HepG2 (cell line): ENCODE data around the gene TIGD6. TPM values are rescaled to one million over a fixed set of nuclear protein-coding genes. Genes with fewer than 3 reads are reported as not detected.

Source experiments
- ATF1 ChIP-seq: IDR thresholded peaks from 2 replicates; pipeline ENCODE4 v1.6.1; 2016; ENCODE audit warnings: mild to moderate bottlenecking, control low read depth
- CBX1 ChIP-seq: IDR thresholded peaks from one replicate; pipeline ENCODE4 v1.6.1; 2016; ENCODE audit warnings: antibody characterized with exemption, low read depth
- CBX2 ChIP-seq, 2 experiments: fragments of 200-600 bp in 1 of 2; sonication (generic); formaldehyde crosslinking in 1 of 2; IDR thresholded peaks; 2 replicates each; pipeline versions ENCODE4 v1.7.0 to v1.8.1; 2018 to 2022; ENCODE audit warnings: low read depth in 2 of 2, low read length in 1 of 2, mild to moderate bottlenecking in 1 of 2, missing genetic modification reagents in 1 of 2
- FOXC1 ChIP-seq: sonication (generic); formaldehyde crosslinking; IDR thresholded peaks from 2 replicates; pipeline ENCODE4 v1.8.0; 2022; ENCODE audit warnings: mild to moderate bottlenecking, missing genetic modification reagents, borderline replicate concordance
- FOXP1 ChIP-seq, 2 experiments: fragments of 450-650 bp in 1 of 2; IDR thresholded peaks; 2 replicates each; pipeline ENCODE4 v1.6.1; 2017 to 2018; ENCODE audit warnings: antibody characterized with exemption in 1 of 2
- JDP2 ChIP-seq: sonication (generic); formaldehyde crosslinking; IDR thresholded peaks from 2 replicates; pipeline ENCODE4 v1.8.1; 2022; ENCODE audit warnings: missing genetic modification reagents, borderline replicate concordance
- MIER3 ChIP-seq: IDR thresholded peaks from 2 replicates; pipeline ENCODE4 v1.6.1; 2016; ENCODE audit warnings: missing compliant biosample characterization, borderline replicate concordance
- NCOR1 ChIP-seq: fragments of 200-600 bp; sonication (generic); IDR thresholded peaks from 2 replicates; pipeline ENCODE4 v1.7.0; 2017; ENCODE audit warnings: antibody characterized with exemption, low read length, borderline replicate concordance
- SALL2 ChIP-seq: sonication (generic); formaldehyde crosslinking; IDR thresholded peaks from 2 replicates; pipeline ENCODE4 v1.8.1; 2023; ENCODE audit warnings: mild to moderate bottlenecking, missing genetic modification reagents, inconsistent platforms
- SAP130 ChIP-seq: IDR thresholded peaks from 2 replicates; pipeline ENCODE4 v1.6.1; 2016; ENCODE audit warnings: low read depth
- SOX6 ChIP-seq, 2 experiments: fragments of 450-650 bp in 1 of 2; sonication (generic) in 1 of 2; formaldehyde crosslinking in 1 of 2; IDR thresholded peaks; 2 replicates each; pipeline versions ENCODE4 v1.4.0 to v1.6.1; 2017 to 2020; ENCODE audit warnings: antibody characterized with exemption in 1 of 2, mild to moderate bottlenecking in 1 of 2, missing genetic modification reagents in 1 of 2
- SP5 ChIP-seq: IDR thresholded peaks from 2 replicates; pipeline ENCODE4 v1.6.1; 2016; ENCODE audit warnings: low read depth, borderline replicate concordance
- THAP11 ChIP-seq: IDR thresholded peaks from 2 replicates; pipeline ENCODE4 v1.6.1; 2016; ENCODE audit warnings: missing biosample characterization, missing genetic modification reagents
- THAP9 ChIP-seq: sonication (generic); formaldehyde crosslinking; IDR thresholded peaks from 2 replicates; pipeline ENCODE4; 2020; ENCODE audit warnings: missing genetic modification reagents, mild to moderate bottlenecking, borderline replicate concordance
- YY1 ChIP-seq: IDR thresholded peaks from 2 replicates; pipeline ENCODE4 v1.6.1; 2011; ENCODE audit warnings: low read length, low read depth, moderate library complexity, mild to moderate bottlenecking; ENCODE audit not compliant: insufficient read depth, insufficient replicate concordance
- ZC3H13 ChIP-seq: sonication (generic); formaldehyde crosslinking; IDR thresholded peaks from 2 replicates; pipeline ENCODE4 v1.8.1; 2023; ENCODE audit warnings: mild to moderate bottlenecking, missing genetic modification reagents, moderate library complexity
- ZC3H4 ChIP-seq: sonication (generic); formaldehyde crosslinking; IDR thresholded peaks from 2 replicates; pipeline ENCODE4 v1.4.0; 2020; ENCODE audit warnings: missing genetic modification reagents, borderline replicate concordance
- ZNF224 ChIP-seq: sonication (generic); formaldehyde crosslinking; IDR thresholded peaks from 2 replicates; pipeline ENCODE4 v1.5.0; 2020; ENCODE audit warnings: mild to moderate bottlenecking, missing genetic modification reagents
- ZNF30 ChIP-seq: sonication (generic); formaldehyde crosslinking; IDR thresholded peaks from 2 replicates; pipeline ENCODE4 v1.5.0; 2020; ENCODE audit warnings: mild to moderate bottlenecking, missing genetic modification reagents
- ZNF337 ChIP-seq: sonication (generic); formaldehyde crosslinking; IDR thresholded peaks from 2 replicates; pipeline ENCODE4 v1.5.1; 2020; ENCODE audit warnings: missing genetic modification reagents, low read depth, mild to moderate bottlenecking, borderline replicate concordance
- ZNF460 ChIP-seq: sonication (generic); formaldehyde crosslinking; IDR thresholded peaks from 2 replicates; pipeline ENCODE4 v1.5.1; 2020; ENCODE audit warnings: missing genetic modification reagents, mild to moderate bottlenecking, borderline replicate concordance
- ZNF503 ChIP-seq: sonication (generic); formaldehyde crosslinking; IDR thresholded peaks from 2 replicates; pipeline ENCODE4 v1.4.0; 2020; ENCODE audit warnings: missing genetic modification reagents
- ZNF598 ChIP-seq: sonication (generic); formaldehyde crosslinking; IDR thresholded peaks from 2 replicates; pipeline ENCODE4 v1.5.1; 2020; ENCODE audit warnings: mild to moderate bottlenecking, missing genetic modification reagents, borderline replicate concordance
- ZNF703 ChIP-seq: sonication (generic); formaldehyde crosslinking; IDR thresholded peaks from 2 replicates; pipeline ENCODE4 v1.5.1; 2020; ENCODE audit warnings: missing genetic modification reagents, mild to moderate bottlenecking, moderate library complexity, borderline replicate concordance
- ZNF773 ChIP-seq: sonication (generic); formaldehyde crosslinking; IDR thresholded peaks from 2 replicates; pipeline ENCODE4 v1.4.0; 2020; ENCODE audit warnings: missing genetic modification reagents, borderline replicate concordance
- ZNF879 ChIP-seq: sonication (generic); formaldehyde crosslinking; IDR thresholded peaks from 2 replicates; pipeline ENCODE4 v1.8.1; 2023; ENCODE audit warnings: missing genetic modification reagents
- polyA plus RNA-seq, 8 experiments: library from polyadenylated mRNA; depleted of rRNA in 3 of 8; stranded (reverse) in 7 of 8; unstranded in 1 of 8; fragments of >200 nt; fragmentation: Illumina TruSeq in 4 of 8; extraction: Trizol in 4 of 8; gene quantifications; 2 replicates each; pipeline versions ENCODE4 v1.2.1 to v1.2.3, GENCODE V29; 2011 to 2016; ENCODE audit warnings: low read depth in 4 of 8, missing spikeins in 1 of 8, mixed read lengths in 1 of 8; ENCODE audit not compliant: insufficient read depth in 1 of 8
- total RNA-seq, 5 experiments: library from RNA; depleted of rRNA; stranded (reverse); fragments of >200 nt; fragmentation: Illumina TruSeq; extraction: Trizol; gene quantifications; 2 replicates each; pipeline ENCODE4 v1.2.3, GENCODE V29; 2016; ENCODE audit warnings: low read depth in 1 of 5

The TIGD6 gene
- total and polyA plus RNA-seq, 2 of the 13 experiments (the other 11 are each of a cell fraction or from before 2014, with no cell fraction given): 2.1 to 2.9 TPM

GRCh38 chr5:150000256-150000989 lies at the start of gene TIGD6, which contains the start of gene HMGXB3 (continued):
- TF ChIP-seq THAP9 (CRISPR knock-in tag) (peak; percentile 96), SALL2 (peak; percentile 79), ZC3H13 (no peak), THAP11 (CRISPR knock-in tag) (peak; percentile 97), MIER3 (CRISPR knock-in tag) (peak; percentile 90), ZNF879 (CRISPR knock-in tag) (peak; percentile 84), ZNF703 (no peak), ZNF598 (CRISPR knock-in tag) (no peak; the same call in 1 of the 2 replicates), ATF1 (CRISPR knock-in tag) (peak; percentile 77), FOXC1 (CRISPR knock-in tag) (peak; percentile 88), ZNF337 (CRISPR knock-in tag) (no peak; the same call in 1 of the 2 replicates), ZNF224 (CRISPR knock-in tag) (peak; percentile 87; the same call in 1 of the 2 replicates), ZC3H4 (CRISPR knock-in tag) (no peak), SP5 (CRISPR knock-in tag) (0 out of 2 replicates have a peak, but pooled peaks have one; percentile 57), ZNF503 (no peak), JDP2 (no peak), SAP130 (peak; percentile 97), FOXP1 (IDR thresholded peaks at IDR 0.05) (no peak), FOXP1 (CRISPR knock-in tag; IDR thresholded peaks at IDR 0.05) (no peak), ZNF30 (CRISPR knock-in tag) (no peak), CBX1 (peak; percentile 97), ZNF773 (CRISPR knock-in tag) (no peak), SOX6 (IDR thresholded peaks at IDR 0.05) (no peak), SOX6 (CRISPR knock-in tag; IDR thresholded peaks at IDR 0.05) (peak; percentile 76), ZNF460 (CRISPR knock-in tag) (no peak; the same call in 1 of the 2 replicates), CBX2 (IDR thresholded peaks at IDR 0.05; ENCODE audit: low read depth, low read length) (peak; percentile 98; the same call in 1 of the 2 replicates), CBX2 (CRISPR knock-in tag; IDR thresholded peaks at IDR 0.05; ENCODE audit: low read depth) (no peak), YY1 (peak; percentile 84), NCOR1 (no peak)
